ENCODE data around the gene ANO10. TPM values are rescaled to one million over a fixed set of nuclear protein-coding genes. Genes with fewer than 3 reads are reported as not detected.
A peak's percentile ranks its signal among the peaks of the same experiment; 100 is the strongest.

The ANO10 gene
- total RNA-seq, 4 donors from 2014 or later = 20.9 to 70.5 (median 48.0) TPM

DNA sequence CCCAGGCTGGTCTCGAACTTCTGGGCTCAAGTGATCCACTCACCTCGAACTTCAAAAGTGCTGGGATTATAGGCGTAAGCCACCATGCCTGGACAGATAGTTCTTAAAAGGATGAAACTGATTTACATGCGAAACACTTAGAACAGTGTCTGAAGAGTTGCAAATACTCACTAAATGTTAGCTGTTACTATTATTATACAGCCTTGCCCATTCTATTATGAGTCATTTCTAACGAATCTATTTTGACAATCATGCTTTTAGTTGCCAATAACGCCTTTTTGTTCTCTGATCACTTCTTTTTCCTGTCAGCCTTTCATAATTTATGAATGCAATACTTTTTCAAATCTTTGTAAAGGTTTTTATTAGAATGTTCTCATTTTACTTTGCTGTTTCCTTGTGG lies 222.8 kb downstream of the ANO10 start:
- intact Hi-C loops (cut with DNase I; ENCODE audit: low total_unique reads) = no loop called here
- TF ChIP-seq EP300 (IDR thresholded peaks at IDR 0.05; ENCODE audit: low read depth) (no peak), POLR2AphosphoS5 (IDR thresholded peaks at IDR 0.05) (no peak)
- TF ChIP-seq, protein P1, sequence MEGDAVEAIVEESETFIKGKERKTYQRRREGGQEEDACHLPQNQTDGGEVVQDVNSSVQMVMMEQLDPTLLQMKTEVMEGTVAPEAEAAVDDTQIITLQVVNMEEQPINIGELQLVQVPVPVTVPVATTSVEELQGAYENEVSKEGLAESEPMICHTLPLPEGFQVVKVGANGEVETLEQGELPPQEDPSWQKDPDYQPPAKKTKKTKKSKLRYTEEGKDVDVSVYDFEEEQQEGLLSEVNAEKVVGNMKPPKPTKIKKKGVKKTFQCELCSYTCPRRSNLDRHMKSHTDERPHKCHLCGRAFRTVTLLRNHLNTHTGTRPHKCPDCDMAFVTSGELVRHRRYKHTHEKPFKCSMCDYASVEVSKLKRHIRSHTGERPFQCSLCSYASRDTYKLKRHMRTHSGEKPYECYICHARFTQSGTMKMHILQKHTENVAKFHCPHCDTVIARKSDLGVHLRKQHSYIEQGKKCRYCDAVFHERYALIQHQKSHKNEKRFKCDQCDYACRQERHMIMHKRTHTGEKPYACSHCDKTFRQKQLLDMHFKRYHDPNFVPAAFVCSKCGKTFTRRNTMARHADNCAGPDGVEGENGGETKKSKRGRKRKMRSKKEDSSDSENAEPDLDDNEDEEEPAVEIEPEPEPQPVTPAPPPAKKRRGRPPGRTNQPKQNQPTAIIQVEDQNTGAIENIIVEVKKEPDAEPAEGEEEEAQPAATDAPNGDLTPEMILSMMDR (IDR thresholded peaks at IDR 0.05) = no peak
- no peak overlapping the region for H3K27ac ChIP-seq
- H3K4me1 ChIP-seq = no peaks in the 10 kb centered on the region
- in situ Hi-C loops (cut with MboI; ENCODE audit: low pct_ligation_motif_present in 1 of 4, low pct_unique_long_range_greater_than_20kb in 1 of 4, low sequenced_read_pairs in 3 of 4) = no loop called here
- 73 to 77% methylated on average over 2 to 6 of the region's 6 CpGs for WGBS, 2 donors (ENCODE audit: low coverage in 1 of 2)
- no peaks in the 10 kb centered on the region for H3K27me3 ChIP-seq
- H3K36me3 ChIP-seq = no peaks in the 10 kb centered on the region
- no peak for DNase-seq
- no peak overlapping the region for H3K4me3 ChIP-seq
- H3K9me3 ChIP-seq = no peaks in the 10 kb centered on the region

DNA sequence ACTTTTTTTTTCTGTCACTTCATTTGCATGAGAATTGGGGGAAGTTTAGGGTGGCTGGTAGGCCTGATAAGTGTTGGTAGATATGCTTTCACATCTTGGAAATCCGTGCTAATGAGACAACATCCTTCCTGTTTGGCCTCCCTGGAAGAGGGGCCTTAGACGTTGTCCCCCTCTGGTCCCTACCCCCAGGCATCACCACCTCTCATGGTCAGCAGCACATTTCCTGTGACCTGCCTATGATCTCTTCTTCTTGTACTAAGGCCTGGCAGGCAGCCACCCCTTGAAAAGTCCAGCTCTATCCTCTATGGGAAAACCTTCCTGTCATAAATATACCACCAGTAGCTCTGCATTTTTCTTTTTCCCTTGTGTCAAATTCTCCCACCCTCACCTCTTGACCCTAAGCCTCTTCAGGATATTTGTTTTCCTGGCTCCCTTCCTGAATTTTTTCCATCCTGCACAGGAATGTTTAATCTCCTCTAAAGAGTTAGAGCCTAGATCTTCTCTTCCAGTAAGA lies 227.7 kb downstream of the ANO10 start:
- 48 to 52% methylated on average over 2 of the region's 2 CpGs for WGBS, 2 donors (ENCODE audit: low coverage in 1 of 2)
- intact Hi-C loops (cut with DNase I; ENCODE audit: low total_unique reads) = no loop called here
- Histone ChIP-seq H3K9me3 (no peaks in the 10 kb centered on the region), H3K4me3 (no peak overlapping the region), H3K36me3 (no peaks in the 10 kb centered on the region), H3K27ac (peak overlapping the region in 1 of 4 donors; percentile 10), H3K27me3 (no peaks in the 10 kb centered on the region), H3K4me1 (peaks cover 0 to 8% (median 3%) of the 10 kb centered on the region in 4 donors)
- in situ Hi-C loops (cut with MboI; ENCODE audit: low pct_ligation_motif_present in 1 of 4, low pct_unique_long_range_greater_than_20kb in 1 of 4, low sequenced_read_pairs in 3 of 4) = no loop called here
- no peak for DNase-seq
- TF ChIP-seq POLR2AphosphoS5 (IDR thresholded peaks at IDR 0.05) (no peak), EP300 (IDR thresholded peaks at IDR 0.05; ENCODE audit: low read depth) (no peak), POLR2A (IDR thresholded peaks at IDR 0.05) (no peak)
- TF ChIP-seq, protein P1 (IDR thresholded peaks at IDR 0.05) = no peak

DNA sequence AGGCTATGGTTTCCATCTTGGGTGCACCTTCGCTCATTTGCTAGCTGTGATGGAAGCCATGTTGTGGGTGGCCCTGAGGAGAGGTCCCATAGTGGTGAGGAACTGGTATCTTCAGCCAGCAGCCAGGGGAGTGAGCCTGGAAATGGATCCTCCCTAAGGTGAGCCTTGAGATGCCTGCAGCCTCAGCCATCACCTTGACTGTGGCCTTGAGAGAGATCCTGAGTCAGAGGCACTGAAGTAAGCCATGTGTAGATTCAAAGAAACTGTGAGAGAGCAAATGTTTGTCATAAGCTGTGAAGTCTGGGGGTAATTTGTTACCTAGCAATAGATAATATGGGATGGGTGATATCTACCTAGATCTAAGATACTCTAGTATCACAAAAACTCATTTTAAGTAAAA lies 230.2 kb downstream of the ANO10 start:
- Histone ChIP-seq H3K4me3 (no peak overlapping the region), H3K36me3 (no peaks in the 10 kb centered on the region), H3K4me1 (peaks cover 0 to 9% (median 3%) of the 10 kb centered on the region in 4 donors), H3K27ac (no peak overlapping the region), H3K9me3 (no peaks in the 10 kb centered on the region), H3K27me3 (no peaks in the 10 kb centered on the region)
- WGBS, 2 donors (ENCODE audit: low coverage in 1 of 2) = 89% methylated on average over 1 of the region's 1 CpG; no CpG with 5 or more reads in 1 of the 2 donors
- in situ Hi-C loops (cut with MboI; ENCODE audit: low pct_ligation_motif_present in 1 of 4, low pct_unique_long_range_greater_than_20kb in 1 of 4, low sequenced_read_pairs in 3 of 4) = no loop called here
- intact Hi-C loops (cut with DNase I; ENCODE audit: low total_unique reads) = no loop called here
- DNase-seq = no peak
- TF ChIP-seq POLR2A (IDR thresholded peaks at IDR 0.05) (no peak), POLR2AphosphoS5 (IDR thresholded peaks at IDR 0.05) (no peak), EP300 (IDR thresholded peaks at IDR 0.05; ENCODE audit: low read depth) (no peak)
- TF ChIP-seq, protein P1 (IDR thresholded peaks at IDR 0.05) = no peak

DNA sequence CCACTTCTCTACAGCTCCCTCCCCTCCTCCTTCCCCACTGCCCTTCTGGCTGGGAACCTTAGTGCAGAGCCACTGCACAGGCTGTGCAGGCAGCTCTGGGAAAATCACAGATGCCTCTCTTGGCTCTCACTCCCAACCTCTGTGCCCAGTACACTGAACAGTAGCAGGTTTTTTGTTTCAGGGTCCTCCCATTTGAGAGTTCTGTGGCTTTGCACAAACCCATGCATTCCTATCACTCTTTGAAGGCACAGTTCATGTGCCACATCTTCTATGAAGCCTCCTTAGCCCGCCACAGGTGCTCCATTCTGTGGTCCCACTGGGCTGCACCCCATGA lies 231.6 kb downstream of the ANO10 start:
- Histone ChIP-seq H3K4me1 (peaks cover 0 to 9% (median 3%) of the 10 kb centered on the region in 4 donors), H3K27ac (peak overlapping the region; percentile 43 to 69 (median 48))
- in situ Hi-C loops (cut with MboI; ENCODE audit: low pct_ligation_motif_present in 1 of 4, low pct_unique_long_range_greater_than_20kb in 1 of 4, low sequenced_read_pairs in 3 of 4) = no loop called here

More for the DNA sequence above, 231.6 kb downstream of the ANO10 start:
- intact Hi-C loops (cut with DNase I; ENCODE audit: low total_unique reads) = loop anchor here (1.0 kb wide), 1 partner anchor 18 kb away; no protein-coding TSS in a partner anchor
- no peaks in the 10 kb centered on the region for H3K27me3 ChIP-seq
- DNase-seq = no peak
- TF ChIP-seq, protein P1 (IDR thresholded peaks at IDR 0.05) = no peak
- TF ChIP-seq POLR2AphosphoS5 (IDR thresholded peaks at IDR 0.05) = no peak
- TF ChIP-seq EP300 (IDR thresholded peaks at IDR 0.05; ENCODE audit: low read depth) = no peak
- no peak for TF ChIP-seq POLR2A (IDR thresholded peaks at IDR 0.05)
- peaks cover 0 to under 1% of the 10 kb centered on the region in 2 donors for H3K9me3 ChIP-seq
- H3K36me3 ChIP-seq = no peaks in the 10 kb centered on the region
- H3K4me3 ChIP-seq = no peak overlapping the region
- 100% methylated on average over 1 of the region's 1 CpG; no CpG with 5 or more reads in 1 of the 2 donors for WGBS, 2 donors (ENCODE audit: low coverage in 1 of 2)
